Stimulated activated CD4-positive, alpha-beta T cell treated with anti-CD3 and anti-CD28 coated beads, Interleukin-2, amount 100 ng/mL, for 4 hours (primary cell): ENCODE data around the gene NTRK2.
"Not testable (repeated sequence)": the region's sequence is repeated elsewhere in the genome, so short reads cannot be mapped to it uniquely, and the experiment has no call there.

Experiments
- DNase-seq: peaks from one replicate; pipeline ENCODE4 v3.0.0-alpha.2; 2020; ENCODE audit warnings: low read depth

NTRK2 gene

GRCh38 chr9:84893419-84894128, 224.0 kb downstream of the NTRK2 start:
- DNase-seq = no peak

DNA sequence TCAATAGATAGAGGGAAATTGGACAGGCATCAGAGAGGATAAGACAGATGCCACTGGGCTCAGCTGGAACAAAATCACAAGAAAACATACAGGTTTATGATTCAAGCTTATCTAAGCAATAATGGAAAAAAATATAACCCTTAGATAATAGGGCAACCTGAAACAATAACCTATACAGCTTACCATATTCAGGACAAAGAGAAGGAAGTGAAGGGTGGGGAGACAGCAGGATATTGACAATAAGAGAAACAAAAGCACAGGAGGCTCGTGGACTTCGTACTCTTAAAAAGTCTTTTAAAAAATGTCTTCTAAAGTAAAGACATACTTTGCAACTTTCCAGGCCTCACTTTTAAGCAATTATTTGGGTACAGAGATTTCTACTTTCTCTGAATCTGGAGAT, 225.3 kb downstream of the NTRK2 start:
- no peak for DNase-seq

DNA sequence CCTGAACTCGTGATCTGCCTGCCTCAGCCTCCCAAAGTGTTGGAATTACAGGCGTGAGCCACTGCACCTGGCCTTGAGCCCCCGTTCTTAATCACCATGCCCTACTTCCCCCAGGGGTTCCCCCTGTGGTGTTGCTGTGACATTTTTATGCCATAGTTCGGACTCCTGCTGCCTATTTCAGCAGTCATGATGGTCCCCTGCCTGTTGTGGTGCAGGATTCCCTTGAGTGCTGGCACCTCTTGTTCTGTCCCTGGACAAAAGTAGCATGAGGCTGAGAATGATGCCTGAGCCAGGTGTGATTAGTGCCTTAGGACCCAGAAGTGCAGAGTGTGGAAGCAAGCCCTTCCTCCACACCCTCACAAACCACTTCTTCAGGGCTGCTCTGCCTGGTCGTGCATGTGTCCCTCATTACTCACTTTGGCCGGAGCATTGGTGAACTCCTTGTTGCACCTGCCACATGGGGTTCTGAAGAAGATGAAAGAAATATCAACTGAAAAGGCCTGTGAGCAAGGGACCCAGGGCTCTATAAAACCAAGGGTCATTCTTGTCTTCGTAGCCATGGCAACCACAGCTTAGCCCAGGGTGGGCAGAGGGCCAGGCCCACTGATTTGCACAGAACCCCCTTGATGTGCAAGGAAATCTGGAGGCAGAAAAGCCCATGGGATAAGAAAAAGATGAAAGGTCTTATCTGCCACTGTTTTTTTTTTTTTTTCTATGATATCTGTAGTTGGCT, 228.0 kb downstream of the NTRK2 start:
- no peak for DNase-seq

DNA sequence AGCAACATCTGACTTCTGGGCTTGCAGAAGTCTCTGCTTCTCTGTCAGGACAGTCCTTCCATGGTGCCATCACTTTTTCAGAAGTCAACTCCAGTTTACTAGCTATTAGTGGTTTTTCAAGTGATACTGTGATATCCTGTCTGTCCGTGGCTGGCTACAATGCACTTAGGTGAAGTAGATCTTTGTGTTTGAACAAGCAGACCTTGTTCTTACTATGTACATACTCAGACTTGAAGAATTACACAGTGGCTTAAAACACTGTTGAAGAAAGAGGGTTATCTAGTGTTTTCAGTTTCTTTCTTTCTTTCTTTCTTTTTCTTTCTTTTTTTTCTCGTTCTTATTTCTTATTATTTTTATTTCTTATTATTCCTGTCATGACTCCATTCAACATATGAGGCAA, 228.7 kb downstream of the NTRK2 start:
- DNase-seq = no peak

DNA sequence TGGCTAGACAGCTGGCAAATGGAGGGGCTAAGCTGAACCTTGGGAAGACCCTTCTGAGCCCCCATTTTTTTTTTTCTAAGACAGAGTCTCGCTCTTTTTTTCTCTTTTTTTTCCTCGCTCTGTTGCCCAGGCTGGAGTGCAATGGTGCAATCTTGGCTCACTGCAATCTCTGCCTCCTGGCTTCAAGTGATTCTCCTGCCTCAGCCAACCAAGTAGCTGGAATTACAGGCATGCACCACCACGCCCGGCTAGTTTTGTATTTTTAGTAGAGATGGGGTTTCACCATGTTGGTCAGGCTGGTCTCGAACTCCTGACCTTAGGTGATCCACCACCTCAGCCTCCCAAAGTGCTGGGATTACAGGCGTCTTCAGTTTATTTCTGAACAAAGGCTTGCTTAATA, 229.1 kb downstream of the NTRK2 start:
- DNase-seq = not testable (repeated sequence)

- no peak for DNase-seq
Measured at GRCh38 chr9:84899326-84899725, 229.8 kb downstream of the NTRK2 start.

- DNase-seq = no peak
Measured at GRCh38 chr9:84900421-84900820, 230.9 kb downstream of the NTRK2 start.

DNA sequence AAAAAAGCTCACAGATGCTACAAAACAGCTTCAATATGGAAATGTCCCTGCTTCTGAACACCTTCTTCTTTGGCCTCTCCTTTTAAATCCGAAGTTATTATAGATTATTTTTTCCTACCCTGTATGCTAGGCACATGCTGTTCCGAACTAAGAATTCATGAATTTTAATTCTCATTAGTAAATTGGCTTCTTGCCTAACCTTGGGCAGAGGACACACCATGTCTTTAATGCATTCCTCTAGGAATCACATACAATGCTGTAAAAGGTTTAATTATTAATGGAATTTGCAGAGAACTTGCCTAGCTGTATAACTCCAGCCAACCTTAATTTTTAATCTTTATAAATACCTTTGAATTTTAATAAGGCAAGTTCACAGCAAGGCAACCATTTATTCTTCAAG, 234.4 kb downstream of the NTRK2 start:
- no peak for DNase-seq

DNA sequence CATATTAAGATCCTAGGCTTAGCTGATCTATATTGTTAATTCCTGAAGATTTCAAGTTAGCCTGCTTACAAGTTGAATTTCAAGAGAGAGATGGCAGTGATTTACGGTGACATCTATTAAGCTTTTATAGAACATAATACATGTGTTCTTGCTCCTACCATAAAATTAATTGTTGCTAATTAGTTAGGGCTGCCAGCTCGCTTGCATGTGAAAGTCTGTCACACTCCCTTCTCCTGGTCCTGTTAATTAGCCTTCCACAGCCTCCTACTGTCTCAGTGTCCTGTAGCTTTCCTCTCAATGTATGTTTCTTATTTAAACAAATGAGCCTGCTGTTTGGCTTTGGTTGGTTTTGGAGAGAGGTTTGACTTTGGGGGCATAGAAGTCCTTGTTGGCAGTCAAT, 247.2 kb downstream of the NTRK2 start:
- no peak for DNase-seq

GRCh38 chr9:84917366-84918070, 248.0 kb downstream of the NTRK2 start:
- no peak for DNase-seq

DNA sequence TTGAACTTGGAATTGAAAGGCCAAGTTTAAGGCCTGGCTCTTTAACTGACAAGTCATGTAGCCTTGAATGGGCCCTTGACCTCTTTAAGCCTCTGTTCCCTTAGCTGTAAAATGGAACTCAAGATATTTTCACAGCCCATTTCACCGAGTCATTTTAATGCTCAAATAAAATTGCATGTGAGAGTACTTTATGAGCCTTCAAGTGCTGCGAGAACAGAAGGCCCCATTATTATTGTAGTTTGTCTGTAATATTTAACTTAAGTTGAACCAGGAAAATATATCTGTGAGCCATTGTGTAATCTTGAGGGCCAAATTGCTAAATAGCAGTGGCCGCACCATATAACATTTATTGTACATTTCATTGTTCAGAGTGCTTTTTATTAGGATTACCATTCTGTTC, 249.9 kb downstream of the NTRK2 start:
- no peak for DNase-seq

- no peak for DNase-seq
Measured at GRCh38 chr9:84921175-84921574, 251.6 kb downstream of the NTRK2 start.

DNA sequence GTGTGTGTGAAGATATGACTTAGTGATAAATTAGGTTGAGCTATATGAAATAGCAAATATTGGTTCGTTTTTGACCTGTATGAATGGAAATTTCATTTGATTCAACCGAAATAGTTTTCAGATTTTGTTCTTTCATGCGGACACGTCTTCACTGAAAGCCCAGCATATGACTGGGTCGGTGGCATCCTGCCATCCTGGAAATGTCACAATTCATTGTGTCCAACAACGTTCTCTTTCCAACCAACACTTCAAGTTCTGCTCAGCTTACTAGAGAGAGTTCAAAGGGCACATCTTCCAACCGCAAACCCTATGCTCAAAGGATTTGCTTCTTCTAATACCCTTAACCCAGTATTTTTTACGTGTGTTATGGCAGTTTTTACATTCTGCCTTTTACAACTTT, 252.5 kb downstream of the NTRK2 start:
- no peak for DNase-seq

GRCh38 chr9:84924266-84924665, 254.7 kb downstream of the NTRK2 start:
- DNase-seq = no peak

- no peak for DNase-seq
Measured at GRCh38 chr9:84925225-84925872, 255.8 kb downstream of the NTRK2 start.

- DNase-seq = no peak
Measured at GRCh38 chr9:84926793-84927192, 257.3 kb downstream of the NTRK2 start.

GRCh38 chr9:84928419-84928818, 258.9 kb downstream of the NTRK2 start:
- DNase-seq = no peak

DNA sequence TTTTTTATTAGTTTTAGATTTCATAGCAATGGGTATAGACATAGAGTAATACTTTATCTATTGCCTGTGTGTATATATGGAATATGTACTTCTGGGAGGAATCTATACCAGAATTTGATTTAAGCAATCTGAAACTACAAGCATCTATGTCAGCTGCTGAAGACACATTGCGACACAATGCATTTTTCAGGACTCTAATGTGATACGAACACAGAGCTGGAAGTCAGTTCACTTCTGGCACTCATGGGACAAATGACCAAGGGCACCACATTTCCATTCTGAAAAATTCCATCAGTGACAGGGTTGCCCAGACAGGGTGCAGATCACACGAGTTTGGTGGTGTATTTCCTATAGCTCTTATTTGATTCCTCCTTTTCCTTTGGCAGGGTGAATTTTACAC, 259.5 kb downstream of the NTRK2 start:
- no peak for DNase-seq

- no peak for DNase-seq
Measured at GRCh38 chr9:84932915-84933527, 263.5 kb downstream of the NTRK2 start.

DNA sequence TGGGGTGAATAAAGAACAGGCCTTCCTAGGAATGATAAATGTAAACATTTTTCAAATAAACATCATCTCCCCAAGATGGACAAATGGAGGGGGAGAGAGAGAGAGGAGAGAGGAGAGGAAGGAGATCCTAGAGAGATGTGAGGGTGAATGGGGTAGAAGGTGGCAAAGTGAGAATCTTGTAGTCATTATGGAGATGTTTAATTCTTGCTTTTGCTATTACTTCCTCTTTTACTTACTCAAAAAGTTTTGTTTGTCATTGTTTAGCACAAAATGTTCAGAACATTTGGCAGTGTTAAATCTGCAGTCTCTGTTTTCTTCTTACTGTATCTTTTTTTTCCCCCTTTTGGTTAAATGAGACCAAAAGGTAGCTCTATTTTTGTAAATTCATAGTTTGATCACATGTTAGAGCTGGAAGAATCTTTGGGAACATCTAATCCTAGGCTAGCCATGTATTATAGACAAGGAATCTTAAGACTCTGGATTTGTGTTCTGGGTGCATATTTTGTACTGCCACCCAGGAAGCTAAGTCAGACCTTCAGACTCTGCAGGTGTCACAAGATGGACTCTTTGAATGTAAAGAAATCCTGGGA, 266.1 kb downstream of the NTRK2 start:
- no peak for DNase-seq

GRCh38 chr9:84937180-84937579, 267.7 kb downstream of the NTRK2 start:
- DNase-seq = no peak

DNA sequence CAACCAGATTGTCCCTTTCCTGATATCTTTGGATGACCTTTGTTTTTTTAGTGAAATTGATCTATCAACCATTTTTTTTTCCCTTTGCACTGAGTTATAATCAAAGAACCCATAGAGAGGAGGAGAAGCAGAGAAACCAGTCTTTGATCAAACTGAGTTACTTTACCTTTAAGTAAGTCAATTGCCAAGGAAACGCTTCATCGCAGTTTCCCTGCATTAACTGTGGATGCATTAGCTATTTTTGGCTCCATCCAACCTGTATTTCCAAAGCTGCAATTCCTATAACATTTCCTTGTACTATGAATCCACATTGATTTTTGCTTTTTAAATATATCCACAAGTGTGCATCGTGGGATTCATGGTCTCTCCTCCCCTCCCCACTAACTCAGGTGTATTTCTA, 268.1 kb downstream of the NTRK2 start:
- DNase-seq = no peak
